GM19324 (cell line): ENCODE data around the gene CD63.

Experiments
- ATAC-seq: cut with Tn5 transposase; IDR thresholded peaks from one replicate; pipeline ENCODE4 v1.9.1; 2021; ENCODE audit warnings: mild to moderate bottlenecking, moderate library complexity; ENCODE audit not compliant: unreplicated experiment, low FRiP score

CD63 gene

DNA sequence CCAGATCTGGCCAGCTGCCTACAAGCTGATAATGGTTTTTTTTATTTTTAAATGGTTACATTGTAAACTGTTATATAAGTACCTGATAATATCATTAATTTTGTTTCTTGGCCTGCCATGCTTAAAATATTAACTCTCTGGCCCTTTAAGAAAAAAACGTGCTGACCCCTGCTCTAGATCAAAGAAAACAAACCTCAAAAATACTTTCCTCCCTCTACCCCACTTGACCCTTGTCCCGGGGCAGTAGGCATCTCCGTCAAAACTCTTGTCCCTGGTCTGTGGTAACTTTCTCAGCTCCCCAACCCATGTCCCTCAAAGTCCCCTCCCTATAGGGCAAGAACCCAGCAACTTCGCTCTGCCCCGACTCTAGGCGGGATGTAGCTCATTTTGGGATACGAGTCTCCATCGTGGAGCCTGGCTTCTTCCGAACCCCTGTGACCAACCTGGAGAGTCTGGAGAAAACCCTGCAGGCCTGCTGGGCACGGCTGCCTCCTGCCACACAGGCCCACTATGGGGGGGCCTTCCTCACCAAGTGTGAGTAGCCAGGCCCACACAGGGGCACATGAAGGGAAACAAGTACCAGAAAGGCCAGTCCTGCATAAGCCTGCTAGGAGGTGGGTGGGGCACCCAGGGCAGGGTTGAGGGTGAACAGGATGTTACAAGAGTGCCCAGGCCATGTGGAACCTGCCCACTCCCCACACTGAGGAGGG lies 5.1 kb downstream of the CD63 start:
- no peak for ATAC-seq

DNA sequence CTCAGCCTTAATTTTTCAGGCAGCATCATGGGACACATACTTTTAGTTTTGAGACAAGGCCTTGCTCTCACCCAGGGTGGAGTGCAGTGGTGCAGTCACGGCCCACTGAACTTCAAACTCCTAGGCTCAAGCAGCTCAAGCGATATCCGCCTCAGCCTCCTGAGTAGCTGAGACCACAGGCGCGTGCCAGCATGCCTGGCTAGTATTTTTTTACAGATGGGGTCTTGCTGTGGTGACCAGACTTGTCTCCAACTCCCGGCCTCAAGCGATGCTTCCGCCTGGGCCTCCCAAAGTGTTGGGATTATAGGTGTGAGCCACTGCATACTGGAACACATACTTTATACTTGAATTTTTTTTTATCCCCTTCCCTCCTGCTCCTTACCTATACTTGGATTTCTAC lies 5.9 kb downstream of the CD63 start:
- no peak for ATAC-seq

DNA sequence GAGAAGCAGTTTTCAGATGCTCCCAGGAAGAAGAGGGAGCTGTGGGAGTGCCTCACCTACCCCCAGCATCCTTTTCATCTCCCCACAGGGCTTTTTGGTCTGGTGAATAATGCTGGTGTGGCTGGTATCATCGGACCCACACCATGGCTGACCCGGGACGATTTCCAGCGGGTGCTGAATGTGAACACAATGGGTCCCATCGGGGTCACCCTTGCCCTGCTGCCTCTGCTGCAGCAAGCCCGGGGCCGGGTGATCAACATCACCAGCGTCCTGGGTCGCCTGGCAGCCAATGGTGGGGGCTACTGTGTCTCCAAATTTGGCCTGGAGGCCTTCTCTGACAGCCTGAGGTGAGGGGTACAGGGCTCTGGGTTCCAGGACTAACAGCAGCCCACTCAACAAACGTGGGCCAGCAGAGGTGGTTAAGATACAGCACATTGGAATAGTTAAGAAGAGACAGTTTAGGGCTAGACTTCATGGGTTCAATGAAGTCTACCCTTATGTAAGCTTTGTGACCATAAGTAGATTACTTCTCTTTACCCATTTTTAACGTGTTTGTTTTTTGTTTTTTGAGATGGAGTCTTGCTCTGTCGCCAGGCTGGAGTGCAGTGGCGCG lies 7.1 kb downstream of the CD63 start:
- no peak for ATAC-seq

DNA sequence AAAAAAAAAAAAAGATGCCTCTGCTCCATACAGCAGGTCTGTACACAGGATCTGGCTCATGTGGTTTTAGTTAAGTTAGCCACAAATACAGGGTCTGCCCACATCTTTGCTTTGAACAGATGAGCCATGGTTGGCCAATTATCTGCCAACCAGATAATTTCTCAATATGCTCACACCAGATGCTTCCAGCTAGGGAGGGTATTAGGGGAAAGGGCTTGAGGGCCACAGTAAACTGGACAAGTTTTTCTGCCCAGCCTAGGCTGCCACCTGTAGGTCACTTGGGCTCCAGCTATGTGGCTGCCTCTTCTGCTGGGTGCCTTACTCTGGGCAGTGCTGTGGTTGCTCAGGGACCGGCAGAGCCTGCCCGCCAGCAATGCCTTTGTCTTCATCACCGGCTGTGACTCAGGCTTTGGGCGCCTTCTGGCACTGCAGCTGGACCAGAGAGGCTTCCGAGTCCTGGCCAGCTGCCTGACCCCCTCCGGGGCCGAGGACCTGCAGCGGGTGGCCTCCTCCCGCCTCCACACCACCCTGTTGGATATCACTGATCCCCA lies 7.8 kb downstream of the CD63 start:
- ATAC-seq: no peak

DNA sequence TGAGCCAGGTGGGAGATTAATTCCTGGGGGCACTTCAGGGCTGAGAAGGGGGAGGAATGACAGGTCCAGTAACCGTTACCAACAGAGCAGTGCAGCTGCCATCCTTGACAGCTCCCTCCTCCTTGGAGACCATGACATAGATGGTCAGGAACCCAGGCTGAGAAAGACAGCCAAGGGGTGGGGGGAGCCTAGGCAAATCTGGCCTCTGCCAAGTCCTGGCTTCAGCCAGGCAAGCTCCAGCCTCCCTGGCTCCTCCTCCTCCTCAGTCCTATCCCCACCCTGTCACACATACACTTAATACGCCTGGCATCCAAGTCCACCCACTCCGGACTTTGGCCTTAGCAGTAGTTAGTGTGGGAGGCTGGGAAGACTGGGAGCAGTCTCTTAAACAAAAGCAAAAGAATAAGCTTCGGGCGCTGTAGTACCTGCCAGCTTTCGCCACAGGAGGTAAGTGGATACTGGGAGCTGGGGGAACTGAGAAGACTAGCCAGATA lies 8.7 kb downstream of the CD63 start, which contains the start of gene RDH5:
RDH5 (plus strand) TSS at position 323 of the 494 bp plus-strand sequence. CDS start 792 bp downstream, outside the sequence.
- ATAC-seq: no peak

DNA sequence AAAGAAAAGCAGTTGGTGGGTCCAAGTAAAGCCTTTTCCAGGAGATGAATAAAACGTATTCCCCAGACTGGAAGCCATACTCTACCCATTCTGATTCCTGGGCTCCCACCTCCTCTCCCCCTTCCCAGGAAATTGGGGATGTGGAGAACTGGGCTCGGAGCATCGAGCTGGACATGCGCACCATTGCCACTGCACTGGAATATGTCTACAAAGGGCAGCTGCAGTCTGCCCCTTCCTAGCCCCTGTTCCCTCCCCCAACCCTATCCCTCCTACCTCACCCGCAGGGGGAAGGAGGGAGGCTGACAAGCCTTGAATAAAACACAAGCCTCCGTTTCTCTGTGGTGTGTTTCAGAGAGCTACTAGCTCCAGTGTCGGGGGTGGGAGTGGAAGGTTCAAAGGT lies 9.4 kb downstream of the CD63 start:
- ATAC-seq: no peak

DNA sequence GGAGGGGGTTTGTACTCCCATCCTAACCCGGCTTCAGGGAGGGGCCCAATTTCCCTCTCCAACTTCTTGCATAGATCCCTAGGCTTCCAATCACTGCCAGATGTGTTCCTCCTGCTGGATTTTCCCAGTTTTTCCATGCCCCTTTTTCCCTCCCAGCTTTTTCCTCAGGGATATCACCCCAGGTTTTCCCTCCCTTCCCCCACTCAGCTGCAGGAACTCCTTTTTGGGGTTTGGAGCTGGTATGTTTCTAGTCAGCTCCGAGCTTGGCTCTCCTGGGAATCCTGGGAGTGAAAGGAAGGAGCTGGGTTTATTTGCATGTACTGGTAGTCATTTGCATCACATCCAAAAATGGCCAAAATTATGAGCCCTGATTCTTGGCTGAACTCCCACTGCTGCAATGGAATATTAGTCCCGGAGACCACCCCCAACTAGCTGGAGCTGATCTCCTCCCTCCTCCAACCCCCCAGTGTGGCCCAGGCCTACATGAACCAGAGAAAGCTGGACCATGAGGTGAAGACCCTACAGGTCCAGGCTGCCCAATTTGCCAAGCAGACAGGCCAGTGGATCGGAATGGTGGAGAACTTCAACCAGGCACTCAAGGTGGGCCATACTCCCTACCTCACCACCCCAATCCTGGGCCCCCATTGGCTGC lies 10.1 kb downstream of the CD63 start:
- no peak for ATAC-seq

DNA sequence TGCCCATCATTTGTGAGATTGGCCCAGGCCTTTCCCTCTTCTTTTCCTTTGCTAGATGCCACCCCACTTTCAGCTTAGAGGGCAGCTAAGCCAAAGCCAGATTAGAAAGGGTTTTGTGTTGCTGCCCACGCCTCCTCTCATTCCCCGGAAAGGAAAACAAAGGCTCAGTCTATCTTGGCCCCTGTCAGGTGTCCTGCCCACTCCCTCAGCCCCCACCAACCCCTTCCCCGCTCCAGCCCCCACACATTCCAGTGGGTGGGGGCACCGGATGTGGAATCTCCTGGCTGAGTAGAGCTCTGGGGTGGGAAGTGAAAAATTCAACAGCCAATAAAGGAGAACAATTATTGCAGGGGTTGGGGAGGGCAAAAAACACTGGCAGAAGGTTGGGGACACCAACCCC lies 10.8 kb downstream of the CD63 start:
- no peak for ATAC-seq

DNA sequence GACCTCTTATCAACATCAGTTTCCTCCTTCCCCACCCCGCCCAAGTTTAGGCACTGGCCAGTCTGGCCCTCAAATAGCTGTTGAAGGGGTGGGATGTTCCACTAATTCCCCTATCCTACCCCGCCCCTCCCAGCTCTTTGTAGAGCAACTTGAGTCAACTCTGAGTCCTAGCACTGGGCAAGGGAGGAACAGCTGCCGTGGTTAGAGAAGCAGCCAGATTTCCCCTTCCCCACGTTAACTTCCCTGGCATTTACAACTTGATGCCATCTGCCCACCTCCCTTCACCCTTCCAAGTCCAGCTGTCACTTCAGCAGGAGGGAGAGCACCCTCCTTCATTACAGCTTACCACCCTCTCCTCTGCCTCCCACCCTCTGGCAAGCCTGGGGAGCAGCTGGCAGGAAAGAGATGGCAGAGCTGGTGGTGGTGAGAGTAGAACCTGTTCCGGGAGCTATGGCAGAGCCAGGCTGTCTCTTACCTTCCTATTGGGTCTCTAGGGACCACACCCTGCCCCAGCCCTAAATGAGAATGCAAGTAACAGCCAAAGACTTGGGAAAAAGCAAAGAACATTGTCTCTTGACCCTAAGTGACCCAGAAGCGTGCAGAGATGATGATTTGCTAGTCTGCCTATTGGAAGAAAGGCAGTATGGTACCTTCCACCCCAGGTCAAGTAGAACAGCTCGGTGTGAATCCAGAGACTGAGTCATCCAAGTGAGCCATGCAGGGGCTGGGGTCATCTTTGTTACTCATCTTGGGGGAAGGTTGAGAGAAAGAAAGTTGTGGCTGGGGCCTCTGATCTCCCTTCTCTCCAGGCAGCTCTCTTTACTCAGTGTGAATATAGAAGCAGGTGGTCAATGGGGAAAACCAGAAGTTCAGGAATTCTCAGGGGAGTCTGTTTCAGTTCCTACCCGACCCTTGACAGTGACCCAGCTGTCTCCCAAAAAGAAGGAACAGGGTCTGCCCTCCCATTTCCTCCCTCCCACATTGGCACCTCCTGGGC lies 11.5 kb downstream of the CD63 start:
- no peak for ATAC-seq

DNA sequence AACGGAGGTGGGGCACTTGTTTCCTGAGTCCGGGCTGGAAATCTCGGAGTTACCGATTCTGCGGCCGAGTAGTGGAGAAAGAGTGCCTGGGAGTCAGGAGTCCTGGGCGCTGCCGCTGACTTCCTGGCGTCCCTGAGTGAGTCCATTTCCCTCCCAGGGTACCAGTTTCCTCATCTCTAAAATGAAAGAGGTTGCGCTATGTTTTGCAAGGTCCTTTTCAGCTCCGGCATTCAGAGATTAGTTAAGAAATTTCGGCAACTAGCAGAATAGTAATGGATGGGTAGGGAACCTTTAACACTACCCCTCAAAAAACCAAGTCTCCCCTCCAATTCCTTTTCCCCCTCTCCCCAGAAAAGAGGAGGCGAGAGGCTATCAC lies 12.2 kb downstream of the CD63 start:
- no peak for ATAC-seq

DNA sequence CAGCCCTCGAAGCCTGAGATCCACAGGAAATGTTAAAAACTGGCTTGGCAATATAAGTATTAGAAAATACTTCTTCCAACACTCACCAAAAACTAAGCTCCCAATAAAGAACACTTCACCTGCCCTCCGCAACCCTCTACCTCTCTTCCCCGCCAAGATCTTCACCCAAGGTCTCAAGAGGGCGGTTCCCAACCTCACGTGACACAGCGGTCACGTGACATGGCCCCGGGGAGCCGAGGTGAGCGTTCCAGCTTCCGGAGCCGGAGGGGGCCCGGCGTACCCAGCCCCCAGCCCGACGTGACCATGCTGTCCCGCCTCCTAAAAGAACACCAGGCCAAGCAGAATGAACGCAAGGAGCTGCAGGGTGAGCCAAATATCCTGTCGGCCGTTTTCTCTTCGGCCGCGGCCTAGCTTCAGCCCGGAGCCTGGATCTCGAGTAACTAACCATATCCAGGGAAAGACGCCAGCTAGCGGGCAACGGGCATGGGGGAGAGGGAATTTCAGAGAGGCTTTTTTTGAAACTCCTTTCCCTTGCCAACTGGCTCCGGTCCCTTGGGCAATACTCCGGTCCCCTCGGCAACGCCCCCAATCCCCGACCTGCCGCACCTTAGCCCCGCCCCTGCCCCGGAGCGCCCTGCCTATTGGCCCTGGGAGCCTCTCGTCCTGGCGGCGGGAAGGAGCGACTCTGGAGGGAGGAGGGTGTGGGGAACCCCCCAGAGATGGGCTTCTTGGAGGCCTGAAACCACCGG lies 12.8 kb downstream of the CD63 start, which contains the start of gene BLOC1S1:
BLOC1S1 (plus strand) TSS at position 214 of the 749 bp plus-strand sequence; CDS start at position 220, 6 bp downstream.
- ATAC-seq: peak; percentile 91

DNA sequence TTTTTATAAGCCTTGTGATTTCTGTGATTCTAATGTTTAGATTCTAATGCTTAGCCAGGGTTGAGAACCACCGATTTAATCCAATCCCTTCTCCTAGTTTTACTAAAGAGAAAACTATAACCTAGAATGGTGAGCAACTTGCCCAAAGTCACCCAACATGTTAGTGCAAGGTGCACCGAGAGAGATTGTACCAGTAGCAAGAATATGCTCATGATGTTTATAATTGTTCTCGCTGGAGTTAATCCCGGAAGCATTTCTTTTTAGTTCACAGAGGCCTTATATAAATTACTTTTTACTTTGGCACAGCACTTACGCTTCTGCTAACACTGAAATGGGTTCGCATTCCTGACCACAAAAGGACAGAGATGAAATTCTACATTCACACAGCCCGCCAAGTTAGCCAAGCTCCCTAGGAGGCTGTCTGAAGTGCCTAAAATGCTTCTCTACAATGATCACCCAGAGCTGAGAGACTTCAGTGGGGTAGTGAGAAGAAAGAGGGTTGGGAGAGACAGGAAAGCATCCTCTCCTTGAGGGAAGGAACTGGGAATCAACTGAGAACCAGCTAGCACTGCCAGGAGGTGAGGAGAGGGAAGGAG lies 13.5 kb downstream of the CD63 start:
- ATAC-seq: no peak

DNA sequence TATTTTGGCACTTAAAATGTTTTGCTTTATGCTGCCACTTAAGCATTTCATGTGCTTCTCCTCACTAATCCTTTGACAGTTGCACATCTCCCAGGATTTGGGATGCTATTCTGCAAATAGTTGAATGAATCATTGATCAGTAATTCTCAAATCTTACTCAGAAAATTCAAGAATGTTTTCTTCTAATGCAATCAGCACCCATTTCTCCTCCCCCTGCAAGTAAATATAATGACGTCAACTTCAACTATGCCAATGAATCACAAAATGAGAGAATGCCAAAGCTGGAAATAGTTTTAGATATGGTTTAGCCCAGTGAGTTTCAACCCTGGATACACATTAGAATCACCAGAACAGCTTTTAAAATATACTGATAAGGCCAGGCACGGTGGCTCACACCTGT lies 15.1 kb downstream of the CD63 start:
- no peak for ATAC-seq

DNA sequence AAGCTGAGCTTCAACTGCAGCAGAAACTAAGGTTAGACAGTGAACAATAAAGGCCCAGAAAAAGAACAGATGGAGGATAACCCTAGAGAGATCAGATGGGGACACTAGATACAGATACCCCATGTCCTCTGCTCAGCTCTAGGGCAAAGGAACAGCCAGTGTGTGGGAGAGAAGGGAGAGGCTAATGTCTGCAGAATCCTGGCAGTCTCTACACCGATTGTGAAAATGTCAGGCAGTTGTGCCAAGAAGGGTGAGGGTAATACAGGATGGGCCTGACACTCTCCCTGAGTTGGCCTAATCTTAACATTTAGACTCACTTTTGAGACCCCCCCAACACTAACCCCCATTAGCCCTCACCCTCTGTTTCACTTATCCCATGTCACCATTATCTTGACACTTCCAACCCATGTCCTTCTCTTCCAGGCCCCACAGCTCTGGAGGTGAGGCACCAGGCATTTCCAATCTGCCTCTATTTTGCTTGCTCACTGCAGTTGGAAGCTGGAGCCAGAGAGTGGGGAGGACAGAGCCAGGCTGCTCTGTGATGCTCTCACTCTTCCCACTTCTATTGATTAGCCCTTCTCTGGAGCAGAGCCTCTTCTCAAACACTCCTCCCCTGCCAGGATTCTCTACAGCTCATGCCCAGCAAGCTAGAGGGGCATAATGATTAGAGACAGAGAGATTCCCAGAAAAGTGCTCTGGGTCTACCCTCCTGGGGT lies 16.0 kb downstream of the CD63 start:
- no peak for ATAC-seq

DNA sequence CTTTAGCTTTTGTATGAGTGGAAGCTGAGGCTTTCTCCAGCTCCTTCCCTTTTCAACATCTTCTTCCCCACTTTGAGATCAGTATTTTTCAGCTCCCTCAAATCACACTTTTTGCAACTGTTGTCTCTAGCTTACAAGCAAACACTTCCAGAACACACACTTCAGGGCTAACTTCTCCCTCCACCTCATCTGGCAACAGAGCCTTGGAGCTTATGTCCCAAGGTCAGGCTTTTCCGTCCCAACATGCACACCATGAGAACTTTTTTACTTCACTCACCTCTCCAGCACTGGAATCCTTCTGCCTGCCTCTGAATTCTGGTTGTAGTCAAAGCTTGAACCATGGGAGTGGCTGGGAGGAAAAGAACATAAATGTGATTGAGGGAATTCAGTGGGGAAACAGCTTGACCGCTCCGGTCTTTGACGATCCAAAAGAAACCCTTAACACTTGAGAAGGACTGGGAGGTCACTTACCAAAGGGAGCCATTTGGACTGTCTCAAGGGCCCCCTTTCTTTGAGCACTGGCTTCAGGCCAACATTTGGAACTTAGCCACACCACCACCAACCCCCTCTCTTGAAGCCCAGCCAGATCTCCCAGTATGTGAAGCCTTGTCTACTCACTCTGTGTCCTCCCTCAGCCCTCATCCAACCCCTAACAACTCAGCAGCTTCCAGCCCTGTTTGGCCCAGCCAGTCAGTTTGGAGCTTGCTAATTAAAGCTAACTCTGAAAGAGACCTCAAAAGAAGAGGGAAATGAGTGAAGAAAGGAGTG lies 16.8 kb downstream of the CD63 start:
- ATAC-seq: no peak

DNA sequence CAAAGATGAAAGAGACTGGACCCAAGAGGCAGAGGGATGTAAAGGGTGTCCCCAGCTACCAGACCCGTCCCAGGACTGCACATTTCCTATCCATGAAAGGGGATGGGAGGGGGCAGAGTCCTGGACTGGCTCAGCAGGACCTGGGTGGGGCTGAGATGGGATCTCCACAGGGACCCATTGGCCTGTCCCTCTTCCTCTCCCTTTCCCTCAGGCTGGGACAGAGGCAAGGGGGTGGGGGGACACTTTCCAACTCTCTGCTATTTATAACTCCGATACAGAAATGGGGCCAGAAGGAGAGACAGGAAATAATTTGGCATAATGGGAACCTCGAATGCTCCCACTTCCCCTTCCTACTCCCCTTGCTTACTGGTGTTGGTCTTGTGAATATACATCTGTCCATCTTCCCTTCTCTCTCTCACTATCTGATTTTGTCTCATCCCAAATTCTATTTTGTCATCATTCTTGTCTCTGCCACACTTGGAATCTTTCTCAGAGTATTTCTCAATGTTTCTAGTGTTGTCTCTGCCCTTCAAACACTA lies 20.0 kb downstream of the CD63 start:
- ATAC-seq: no peak
